ENCODE measurements around the gene RNF225. TPM values are rescaled to one million over a fixed set of nuclear protein-coding genes. Genes with fewer than 3 reads are reported as not detected.
"Not testable (repeated sequence)": the region's sequence is repeated elsewhere in the genome, so short reads cannot be mapped to it uniquely, and the experiment has no call there.

Gene RNF225
- total RNA-seq, result under 1 TPM in 1 of 2 experiments, not detected in 1; 0.47 TPM
- not detected for polyA plus RNA-seq

DNA sequence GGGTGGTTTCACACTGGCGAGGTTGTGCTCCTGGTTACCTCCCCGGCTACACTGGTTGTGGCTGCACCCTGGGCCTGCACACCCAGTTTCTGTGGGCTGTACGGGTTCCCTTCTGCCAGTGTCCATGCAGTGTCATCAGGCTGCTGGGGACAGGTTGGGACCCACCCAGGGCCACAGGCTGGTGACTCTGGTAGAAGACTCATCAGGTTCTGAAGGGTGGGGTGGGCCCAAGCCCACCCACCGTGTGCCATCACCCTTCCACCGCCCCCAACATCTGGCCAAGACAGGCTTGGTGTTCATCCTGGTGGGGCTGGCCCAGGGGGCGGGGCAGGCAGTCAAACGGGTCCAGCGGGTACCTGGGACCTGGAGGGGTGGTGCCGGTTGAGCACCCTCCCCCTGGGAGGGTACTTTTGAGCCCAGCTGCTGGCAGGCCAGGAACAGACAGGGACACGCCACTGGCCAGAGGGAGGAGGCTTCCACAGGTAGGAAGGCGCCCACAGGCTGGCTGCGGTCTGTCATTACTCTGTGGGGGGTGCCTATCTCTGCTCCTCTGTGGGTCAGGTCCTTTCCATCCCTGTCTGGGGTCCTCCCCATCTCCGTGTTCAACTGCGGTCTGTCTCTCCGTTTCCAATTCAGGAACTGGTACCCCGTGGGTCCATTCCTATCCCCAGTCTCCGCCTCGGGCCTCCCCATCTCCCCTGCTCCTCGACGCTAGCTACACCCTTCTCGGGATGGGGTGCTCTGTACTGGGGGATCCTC lies at the start of gene RNF225:
RNF225 (plus strand) TSS at position 437 of the 759 bp plus-strand sequence. CDS start 434 bp downstream, outside the sequence.
- no peak within 1 kb of the TSS for H3K4me3 ChIP-seq (ENCODE audit: low read length in 2 of 2)
- peaks cover 22 to 36% of the 10 kb centered on the region in 2 donors for H3K36me3 Mint-ChIP-seq
- H3K4me3 Mint-ChIP-seq, result peak within 1 kb of the TSS in 1 of 8 donors; percentile 66
- H3K27me3 Mint-ChIP-seq, result peaks cover 5 to 7% of the 10 kb centered on the region in 2 donors
- POLR2A ChIA-PET (ENCODE audit: partially characterized antibody), result interaction anchor here (0.8 to 1.0 kb wide), 2 partner anchors 13 to 15 kb away, joined by 3 read pairs; partner anchors contain the start of gene ZNF584
- intact Hi-C loops (cut with micrococcal nuclease), result no loop called here
- peaks cover 6 to 26% (median 12%) of the 10 kb centered on the region in 4 donors for H3K4me1 Mint-ChIP-seq
- H3K4me1 ChIP-seq (ENCODE audit: insufficient read depth, low read length), result peaks cover 11% of the 10 kb centered on the region
- peaks cover 0 to 2% (median 0%) of the 10 kb centered on the region in 8 donors for H3K9me3 Mint-ChIP-seq
- peak within 1 kb of the TSS in 1 of 7 donors; percentile 14 for H3K27ac Mint-ChIP-seq
- peaks cover 11% of the 10 kb centered on the region for H3K27me3 ChIP-seq (ENCODE audit: insufficient read depth, low read length)
- CTCF ChIA-PET (ENCODE audit: partially characterized antibody), result no interaction called here
- no peak within 1 kb of the TSS for H3K27ac ChIP-seq (ENCODE audit: low read depth, low read length)
- H3K9me3 ChIP-seq (ENCODE audit: control insufficient read depth in 1 of 2, low read length in 2 of 2), result no peaks in the 10 kb centered on the region
- peaks cover 40% of the 10 kb centered on the region for H3K36me3 ChIP-seq (ENCODE audit: insufficient read depth, low read length)
- no peak for DNase-seq

DNA sequence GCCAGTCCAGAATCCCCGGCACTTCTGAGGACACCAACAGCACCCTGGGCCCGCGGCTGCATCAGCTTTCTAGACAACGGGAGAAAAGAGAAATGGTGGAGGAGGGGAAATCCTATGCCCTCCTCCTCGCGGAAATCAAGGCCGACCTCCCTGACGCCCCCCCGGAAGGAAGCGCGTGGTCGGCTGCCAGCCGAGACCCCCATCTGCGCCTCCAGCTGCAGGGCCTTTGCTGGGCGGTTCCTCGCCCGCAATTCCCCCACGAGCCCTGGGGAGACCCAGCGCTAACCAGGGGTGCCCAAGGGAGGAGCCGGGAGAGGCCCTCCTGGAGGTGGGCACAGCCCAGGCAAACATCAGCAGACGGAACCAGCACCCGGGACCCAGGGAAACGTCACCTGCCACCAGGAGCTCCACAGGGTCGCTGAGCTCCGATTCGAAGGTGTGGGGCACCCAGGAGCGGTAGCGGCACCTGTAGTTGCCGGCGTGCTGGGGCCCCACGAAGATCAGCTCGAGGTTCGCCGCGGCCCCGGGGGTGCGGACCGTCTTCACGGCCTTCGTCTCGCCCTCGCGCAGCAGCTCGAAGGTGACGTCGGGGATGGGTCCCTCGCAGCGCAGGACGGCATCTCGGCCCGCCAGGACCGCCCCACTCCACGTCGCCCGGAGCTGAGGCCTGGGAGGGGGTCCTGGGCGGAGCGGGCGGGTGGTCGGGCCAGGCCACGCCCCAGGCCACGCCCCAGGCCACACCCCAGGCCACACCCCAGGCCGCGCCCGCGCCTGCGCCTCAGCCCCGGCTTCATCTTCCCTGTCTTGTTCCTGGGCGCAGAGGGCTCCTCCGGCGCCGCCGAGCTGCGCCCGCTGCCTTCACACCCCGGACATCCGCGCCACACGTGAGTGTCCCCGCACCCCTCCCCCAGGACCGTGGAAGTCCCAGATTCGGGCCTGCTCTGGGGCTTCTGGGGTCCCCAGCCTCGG lies 48.2 kb upstream of the RNF225 start:
- peak overlapping the region; percentile 70 for H3K27ac ChIP-seq (ENCODE audit: low read depth, low read length)
- peaks cover 0 to 2% (median 0%) of the 10 kb centered on the region in 8 donors for H3K9me3 Mint-ChIP-seq
- peak; percentile 67 to 75 (median 70) for DNase-seq
- no peaks in the 10 kb centered on the region for H3K27me3 ChIP-seq (ENCODE audit: insufficient read depth, low read length)
- no peaks in the 10 kb centered on the region for H3K9me3 ChIP-seq (ENCODE audit: control insufficient read depth in 1 of 2, low read length in 2 of 2)
- POLR2A ChIA-PET (ENCODE audit: partially characterized antibody), result interaction anchor here (0.8 to 6.8 kb wide), 23 partner anchors 9 to 528 kb away, joined by 3 to 77 read pairs (median 5); partner anchors contain the start of genes ERVK3-1, RPS5, TRIM28 and ZBTB45
- H3K36me3 ChIP-seq (ENCODE audit: insufficient read depth, low read length), result no peaks in the 10 kb centered on the region
- peaks cover 0 to 11% of the 10 kb centered on the region in 2 donors for H3K36me3 Mint-ChIP-seq
- peak overlapping the region; percentile 83 to 93 (median 92) for H3K27ac Mint-ChIP-seq
- H3K4me3 ChIP-seq (ENCODE audit: low read length in 2 of 2), result peak overlapping the region; percentile 55 to 61
- peak overlapping the region; percentile 89 to 94 (median 90) for H3K4me3 Mint-ChIP-seq
- intact Hi-C loops (cut with micrococcal nuclease), result loop anchor here (1.0 kb wide), 2 partner anchors 15 to 34 kb away; partner anchors contain the start of genes ZNF497 and ZNF837
- H3K4me1 ChIP-seq (ENCODE audit: insufficient read depth, low read length), result peaks cover 21% of the 10 kb centered on the region
- CTCF ChIA-PET (ENCODE audit: partially characterized antibody), result interaction anchor here (1.3 to 1.6 kb wide), 3 partner anchors 11 to 38 kb away, joined by 3 to 5 read pairs (median 5); partner anchors contain the start of gene ZNF497
- peaks cover 12 to 35% (median 22%) of the 10 kb centered on the region in 4 donors for H3K4me1 Mint-ChIP-seq
- peaks cover 0 to 2% of the 10 kb centered on the region in 2 donors for H3K27me3 Mint-ChIP-seq

DNA sequence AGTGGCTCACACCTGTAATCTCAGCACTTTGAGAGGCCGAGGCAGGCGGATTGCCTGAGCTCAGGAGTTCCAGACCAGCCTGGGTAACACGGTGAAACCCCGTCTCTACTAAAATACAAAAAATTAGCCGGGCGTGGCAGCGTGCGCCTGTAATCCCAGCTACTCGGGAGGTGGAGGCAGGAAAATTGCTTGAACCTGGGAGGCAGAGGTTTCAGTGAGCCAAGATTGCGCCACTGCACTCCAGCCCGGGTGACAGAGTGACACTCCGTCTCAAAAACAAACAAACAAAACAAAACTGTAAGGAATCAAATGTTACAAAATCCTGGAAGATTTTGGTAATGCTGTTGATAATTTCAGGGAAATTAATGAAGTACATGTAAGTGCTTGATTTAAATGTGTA lies 47.4 kb upstream of the RNF225 start:
- peak overlapping the region; percentile 89 to 94 (median 90) for H3K4me3 Mint-ChIP-seq
- ChIA-PET POLR2A (ENCODE audit: partially characterized antibody) (interaction anchor here (0.6 to 6.8 kb wide), 19 partner anchors 9 to 265 kb away, joined by 3 to 77 read pairs (median 5); partner anchors contain the start of genes ERVK3-1, RPS5, TRIM28 and ZBTB45), CTCF (ENCODE audit: partially characterized antibody) (interaction anchor here (1.0 to 1.3 kb wide), 2 partner anchors 10 to 172 kb away, joined by 3 read pairs; no protein-coding TSS in a partner anchor)
- peak overlapping the region; percentile 83 to 93 (median 92) for H3K27ac Mint-ChIP-seq
- H3K27ac ChIP-seq (ENCODE audit: low read depth, low read length), result peak overlapping the region; percentile 70
- intact Hi-C loops (cut with micrococcal nuclease); DNase-seq; H3K27me3 ChIP-seq (ENCODE audit: insufficient read depth, low read length); H3K9me3 ChIP-seq (ENCODE audit: control insufficient read depth in 1 of 2, low read length in 2 of 2); H3K27me3 Mint-ChIP-seq; H3K36me3 ChIP-seq (ENCODE audit: insufficient read depth, low read length); H3K9me3 Mint-ChIP-seq; H3K36me3 Mint-ChIP-seq: not testable (repeated sequence)
- peaks cover 21% of the 10 kb centered on the region for H3K4me1 ChIP-seq (ENCODE audit: insufficient read depth, low read length)
- peak overlapping the region; percentile 55 to 61 for H3K4me3 ChIP-seq (ENCODE audit: low read length in 2 of 2)
- H3K4me1 Mint-ChIP-seq, result peaks cover 12 to 35% (median 24%) of the 10 kb centered on the region in 4 donors

DNA sequence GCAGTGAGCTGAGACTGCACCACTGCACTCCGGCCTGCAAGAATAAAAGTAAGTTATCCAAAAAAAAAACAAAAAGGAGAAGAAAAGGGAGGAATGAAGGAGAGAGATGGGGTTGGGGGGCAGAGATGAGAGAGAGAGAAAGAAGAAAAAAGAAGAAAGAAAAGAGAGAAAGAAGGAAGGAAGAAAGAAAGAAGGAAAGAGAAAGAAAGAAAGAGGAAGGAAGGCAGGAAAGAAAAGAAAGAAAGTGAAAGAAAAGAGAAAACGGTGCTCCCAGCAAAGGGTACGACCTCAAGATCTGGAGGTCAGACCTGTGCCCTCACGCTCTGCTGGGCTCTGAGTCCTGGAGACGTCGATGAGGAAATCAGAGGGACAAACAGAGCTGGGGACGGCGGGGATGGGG lies 45.9 kb upstream of the RNF225 start:
- Mint-ChIP-seq H3K36me3 (peaks cover 0 to 7% of the 10 kb centered on the region in 2 donors), H3K27ac (no peak overlapping the region), H3K27me3 (peaks cover 0 to 2% of the 10 kb centered on the region in 2 donors), H3K4me3 (peak overlapping the region in 3 of 8 donors; percentile 29 to 57 (median 39)), H3K9me3 (no peaks in the 10 kb centered on the region), H3K4me1 (peaks cover 12 to 35% (median 24%) of the 10 kb centered on the region in 4 donors)
- ChIA-PET CTCF (ENCODE audit: partially characterized antibody) (no interaction called here), POLR2A (ENCODE audit: partially characterized antibody) (interaction anchor here (6.8 kb wide), 1 partner anchor 14 kb away, joined by 77 read pairs; the partner anchor contains the start of gene ZNF497)
- no peaks in the 10 kb centered on the region for H3K27me3 ChIP-seq (ENCODE audit: insufficient read depth, low read length)
- H3K9me3 ChIP-seq (ENCODE audit: control insufficient read depth in 1 of 2, low read length in 2 of 2), result no peaks in the 10 kb centered on the region
- H3K36me3 ChIP-seq (ENCODE audit: insufficient read depth, low read length), result no peaks in the 10 kb centered on the region
- DNase-seq, result no peak
- intact Hi-C loops (cut with micrococcal nuclease), result no loop called here
- H3K4me1 ChIP-seq (ENCODE audit: insufficient read depth, low read length), result peaks cover 21% of the 10 kb centered on the region
- no peak overlapping the region for H3K27ac ChIP-seq (ENCODE audit: low read depth, low read length)
- H3K4me3 ChIP-seq (ENCODE audit: low read length in 2 of 2), result no peak overlapping the region

DNA sequence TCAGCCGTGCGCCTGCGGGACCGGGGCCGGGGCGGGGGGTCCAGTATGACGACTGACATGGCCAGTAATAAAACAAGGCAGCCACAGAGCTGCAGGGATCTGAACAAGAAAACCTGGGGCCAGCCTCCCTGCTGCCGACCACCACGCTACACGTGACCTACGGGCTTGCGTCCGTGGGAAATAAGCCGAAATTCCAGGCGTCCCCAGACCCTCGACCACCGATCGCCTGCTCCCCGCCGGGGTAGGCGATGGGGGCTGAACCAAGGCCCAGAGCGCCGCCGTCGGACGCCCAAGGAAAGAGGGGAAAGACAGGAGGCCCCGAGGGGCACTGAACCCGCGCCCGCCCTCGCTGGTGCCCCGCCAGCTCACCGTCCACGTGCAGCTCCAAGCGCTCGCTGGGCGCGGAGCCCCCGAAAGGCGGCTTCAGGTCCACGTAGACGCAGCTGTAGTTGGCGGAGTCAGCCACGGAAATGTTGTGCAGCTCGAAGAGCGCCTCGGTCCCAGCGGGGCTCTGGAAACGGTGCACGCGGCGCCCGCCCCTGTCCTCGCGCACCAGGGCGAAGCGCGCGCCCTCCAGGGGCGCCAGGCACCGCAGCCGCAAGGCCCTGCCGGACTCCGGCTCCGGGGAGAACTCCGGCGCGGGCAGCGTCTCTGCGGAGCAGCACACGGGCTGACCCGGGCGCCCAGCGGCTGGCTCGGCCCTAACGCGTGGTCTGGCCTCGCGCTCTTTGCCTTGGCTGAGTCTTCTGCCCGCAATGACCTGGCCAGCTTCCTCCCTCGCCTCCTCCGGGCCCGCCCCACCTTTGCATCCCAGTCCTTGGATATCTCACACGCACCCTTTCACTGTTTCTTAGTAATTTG lies 45.2 kb upstream of the RNF225 start:
- H3K4me3 ChIP-seq (ENCODE audit: low read length in 2 of 2), result no peak overlapping the region
- CTCF ChIA-PET (ENCODE audit: partially characterized antibody), result no interaction called here
- intact Hi-C loops (cut with micrococcal nuclease), result no loop called here

More for the DNA sequence above, 45.2 kb upstream of the RNF225 start:
- Mint-ChIP-seq H3K27me3 (peaks cover 0 to 2% of the 10 kb centered on the region in 2 donors), H3K27ac (no peak overlapping the region), H3K4me3 (no peak overlapping the region), H3K9me3 (no peaks in the 10 kb centered on the region), H3K4me1 (peaks cover 12 to 37% (median 25%) of the 10 kb centered on the region in 4 donors), H3K36me3 (peaks cover 0 to 7% of the 10 kb centered on the region in 2 donors)
- no peaks in the 10 kb centered on the region for H3K9me3 ChIP-seq (ENCODE audit: control insufficient read depth in 1 of 2, low read length in 2 of 2)
- peaks cover 21% of the 10 kb centered on the region for H3K4me1 ChIP-seq (ENCODE audit: insufficient read depth, low read length)
- H3K36me3 ChIP-seq (ENCODE audit: insufficient read depth, low read length), result no peaks in the 10 kb centered on the region
- no peak overlapping the region for H3K27ac ChIP-seq (ENCODE audit: low read depth, low read length)
- H3K27me3 ChIP-seq (ENCODE audit: insufficient read depth, low read length), result no peaks in the 10 kb centered on the region
- POLR2A ChIA-PET (ENCODE audit: partially characterized antibody), result interaction anchor here (6.8 kb wide), 1 partner anchor 13 kb away, joined by 77 read pairs; the partner anchor contains the start of gene ZNF497
- DNase-seq, result no peak

All from CD4-positive, alpha-beta memory T cell (primary cell).